ENCODE results near the gene KLRD1.
"Not testable (repeated sequence)": the region's sequence is repeated elsewhere in the genome, so short reads cannot be mapped to it uniquely, and the experiment has no call there.

KLRD1 gene, protein sequence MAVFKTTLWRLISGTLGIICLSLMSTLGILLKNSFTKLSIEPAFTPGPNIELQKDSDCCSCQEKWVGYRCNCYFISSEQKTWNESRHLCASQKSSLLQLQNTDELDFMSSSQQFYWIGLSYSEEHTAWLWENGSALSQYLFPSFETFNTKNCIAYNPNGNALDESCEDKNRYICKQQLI

DNA sequence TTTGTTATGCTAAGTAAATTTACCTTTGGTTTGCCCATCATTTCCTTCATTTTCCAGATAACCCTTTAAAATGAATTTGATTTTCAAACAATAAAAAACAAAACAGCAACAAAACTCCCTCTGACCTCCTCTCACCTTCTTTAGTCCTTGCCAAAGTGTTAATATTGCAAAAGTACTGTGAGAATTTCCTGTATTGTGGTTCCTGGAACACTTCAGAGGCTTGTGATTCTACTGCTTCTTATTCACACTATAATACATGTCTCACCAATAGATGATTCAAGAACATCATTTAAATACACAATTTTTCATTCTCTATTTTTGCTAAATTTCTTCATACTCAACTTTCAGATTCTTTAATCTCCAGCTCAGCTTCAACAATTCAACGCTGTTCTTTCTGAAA lies at the start of gene KLRD1:
Gene KLRD1, plus strand, starts transcription at position 241 of the 400 bp plus-strand sequence. CDS start 208 bp downstream, outside the sequence.
- peak; percentile 39 for DNase-seq

DNA sequence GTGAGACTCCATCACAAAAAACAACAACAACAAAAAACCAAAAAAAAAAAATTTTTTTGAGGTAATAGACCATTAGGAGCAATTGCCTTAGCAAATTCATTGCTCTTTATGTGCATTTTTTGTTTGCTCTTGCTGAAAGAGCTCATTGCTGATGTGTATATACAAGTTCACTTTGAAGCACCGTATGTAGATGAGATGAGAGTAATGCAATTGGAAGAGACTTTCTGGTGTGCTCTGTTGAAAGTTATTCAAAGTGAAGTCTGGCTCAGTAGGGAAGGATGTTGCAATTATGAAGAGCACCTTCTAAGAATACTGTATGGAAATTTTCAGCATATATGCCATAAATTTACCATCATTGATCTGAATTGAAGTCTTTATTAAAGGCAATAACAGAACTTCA lies 46.7 kb upstream of the KLRD1 start:
- no peak for DNase-seq

DNA sequence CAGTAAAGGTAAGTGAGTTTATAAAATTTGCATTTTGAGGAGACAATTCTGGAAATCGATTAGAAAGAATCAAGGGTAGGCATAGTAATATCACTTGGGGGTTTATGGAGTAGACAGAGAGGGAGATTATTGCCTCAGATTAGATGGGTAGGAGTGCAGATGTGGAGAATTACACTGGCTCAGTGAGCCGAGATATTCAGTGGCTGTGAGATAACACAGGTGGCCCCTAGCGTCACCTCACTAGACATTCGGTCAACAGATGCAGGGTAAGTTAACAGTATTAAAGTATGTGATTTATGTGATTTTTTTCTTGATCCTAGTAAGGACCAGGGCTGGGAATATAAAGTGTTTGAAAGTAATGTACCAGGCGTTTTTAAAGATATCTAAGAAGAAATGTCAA lies 39.6 kb upstream of the KLRD1 start:
- DNase-seq = no peak

DNA sequence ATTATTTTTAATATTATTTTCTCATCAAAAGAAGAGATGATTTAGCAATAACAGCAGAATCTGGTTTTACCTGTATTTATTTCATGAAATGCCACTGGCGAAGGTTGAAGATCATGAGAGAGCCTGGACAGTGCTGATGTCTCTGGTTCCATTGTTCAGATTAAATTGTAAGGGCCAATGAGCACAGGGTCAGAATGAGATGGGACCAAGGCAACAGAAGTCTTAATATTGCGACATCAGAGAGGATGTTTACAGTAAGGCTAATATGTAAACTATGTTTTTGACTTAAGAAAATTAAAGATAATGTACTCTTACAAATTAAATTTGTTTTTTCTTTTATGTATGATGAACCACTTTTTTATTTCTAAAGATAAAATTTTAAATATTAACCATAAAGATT lies 35.2 kb upstream of the KLRD1 start:
- DNase-seq = no peak

DNA sequence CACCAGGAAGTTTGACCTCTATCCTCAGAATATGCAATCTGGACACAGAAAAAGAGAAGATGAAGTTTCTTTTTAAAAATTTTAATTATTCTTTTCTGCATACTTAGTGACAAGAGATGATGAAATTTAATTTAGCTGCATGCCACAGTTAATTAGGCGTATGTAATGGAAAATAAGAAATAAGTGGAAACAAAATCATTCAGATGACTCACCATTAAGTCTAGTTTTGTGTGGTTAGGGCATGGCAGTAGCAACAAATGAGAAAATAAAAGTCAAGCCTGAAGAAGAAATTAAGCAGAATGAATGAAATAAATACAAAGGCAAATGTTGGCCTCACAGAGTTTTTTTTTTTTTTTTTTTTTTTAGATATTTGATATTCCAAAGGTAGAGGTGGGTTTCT lies 30.9 kb upstream of the KLRD1 start:
- DNase-seq = no peak

DNA sequence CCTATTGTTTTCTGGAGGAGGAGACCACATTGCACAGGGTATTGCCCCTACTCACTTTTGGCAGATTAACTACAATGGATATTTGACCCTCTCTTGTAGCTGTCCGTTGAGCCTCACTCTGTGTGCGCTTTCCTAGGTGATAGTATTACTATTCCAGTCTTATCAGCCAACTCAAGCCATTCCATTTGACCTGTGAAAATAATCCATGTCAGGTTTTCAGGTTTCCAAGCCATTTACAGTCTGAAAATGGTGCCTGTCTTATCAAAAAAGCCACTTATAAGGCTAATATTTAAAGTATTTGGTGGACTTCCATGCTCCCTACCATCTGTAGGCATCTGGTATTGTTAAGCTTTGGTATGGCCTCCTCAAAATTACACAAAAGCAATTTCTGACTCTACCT lies 29.6 kb upstream of the KLRD1 start:
- no peak for DNase-seq

DNA sequence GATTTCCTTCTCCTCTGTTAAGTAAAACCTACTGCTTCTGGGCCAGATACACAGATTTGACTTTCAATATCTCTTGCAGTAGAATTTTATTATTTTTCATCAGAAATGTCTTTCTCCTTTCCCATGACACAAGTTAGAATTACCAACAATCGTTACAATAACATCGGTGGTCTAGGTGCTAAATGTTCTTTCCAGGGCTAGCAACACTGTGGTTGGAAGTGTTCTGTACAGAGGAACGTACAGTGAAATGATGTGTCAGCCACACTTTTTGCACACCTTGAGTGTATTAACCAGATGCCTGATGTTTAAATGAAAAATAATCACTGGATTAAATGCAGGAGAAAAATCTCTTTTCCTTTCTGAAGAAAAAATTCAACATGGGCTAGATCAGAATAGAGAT lies 27.7 kb upstream of the KLRD1 start:
- peak; percentile 27 for DNase-seq

DNA sequence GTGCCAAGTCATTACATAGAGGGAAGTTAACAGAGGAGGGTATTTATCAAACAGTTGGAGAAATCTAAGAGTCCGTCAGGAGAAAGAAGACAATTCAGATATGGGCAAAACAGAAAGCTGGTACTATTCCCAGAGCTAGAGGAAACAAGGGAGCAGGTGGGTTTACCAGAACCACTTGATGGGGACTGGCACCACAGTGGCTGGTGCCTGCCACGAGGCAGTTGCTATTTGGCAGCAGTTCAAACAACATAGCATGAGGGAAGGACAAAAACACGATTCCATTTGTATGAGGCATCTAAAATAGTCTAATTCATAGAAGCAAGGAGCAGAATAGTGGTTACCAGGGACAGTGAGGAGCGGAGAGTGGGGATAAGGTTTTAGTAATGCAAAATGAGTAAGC lies 24.6 kb upstream of the KLRD1 start:
- DNase-seq = no peak

DNA sequence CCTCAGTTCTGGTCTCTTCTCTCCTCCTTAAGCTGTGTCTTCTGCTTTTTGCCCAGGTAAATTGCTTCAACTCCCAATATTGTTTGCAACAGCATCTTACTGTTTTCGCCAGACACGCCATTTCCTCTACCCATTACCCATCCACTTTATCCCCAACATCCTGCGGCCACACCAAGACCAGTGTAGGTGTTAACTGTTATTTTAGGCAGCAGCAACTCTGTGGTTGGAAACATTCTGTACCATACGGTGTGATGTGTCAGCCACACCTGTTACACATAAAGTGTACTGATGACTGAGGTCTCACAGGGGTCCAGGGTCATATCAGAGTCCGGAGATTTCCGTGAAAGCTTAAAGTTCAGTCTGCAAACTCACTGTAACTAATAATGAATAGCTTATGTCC lies 21.8 kb upstream of the KLRD1 start:
- DNase-seq = peak; percentile 44

DNA sequence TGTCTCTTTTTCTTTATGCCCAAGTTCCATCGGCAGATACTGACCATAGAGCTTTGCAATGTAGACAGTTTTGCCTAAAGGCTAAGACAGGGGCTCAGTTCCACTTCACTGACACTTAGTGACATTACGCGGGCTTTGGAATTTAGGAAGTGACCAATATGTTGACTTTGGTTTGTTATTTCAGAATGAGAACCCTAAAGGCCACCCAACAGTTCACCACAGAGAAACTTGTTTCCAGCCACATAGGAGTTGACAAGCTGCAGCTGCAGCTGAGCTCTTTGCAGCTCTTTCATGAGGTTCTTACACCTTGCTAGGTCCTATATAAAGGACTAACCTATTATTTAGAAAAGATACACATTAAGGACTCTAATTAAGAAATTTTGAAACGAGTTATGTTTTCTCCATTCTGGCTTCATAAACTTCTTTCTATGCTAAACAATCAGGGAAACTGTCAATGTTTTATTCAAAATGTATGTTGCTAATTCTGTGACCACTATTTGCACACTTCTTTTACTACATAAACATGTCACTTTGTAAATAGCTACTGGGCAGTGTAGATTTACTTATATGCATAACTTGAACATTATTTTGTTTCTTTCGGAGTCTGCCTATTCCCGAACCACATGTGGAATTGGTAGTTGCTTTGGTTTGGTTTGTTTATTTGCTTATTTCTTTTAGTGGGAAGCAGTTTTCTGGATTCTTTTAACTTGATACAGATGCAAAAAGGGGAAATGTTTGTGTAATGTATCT lies 18.5 kb upstream of the KLRD1 start:
- no peak for DNase-seq

DNA sequence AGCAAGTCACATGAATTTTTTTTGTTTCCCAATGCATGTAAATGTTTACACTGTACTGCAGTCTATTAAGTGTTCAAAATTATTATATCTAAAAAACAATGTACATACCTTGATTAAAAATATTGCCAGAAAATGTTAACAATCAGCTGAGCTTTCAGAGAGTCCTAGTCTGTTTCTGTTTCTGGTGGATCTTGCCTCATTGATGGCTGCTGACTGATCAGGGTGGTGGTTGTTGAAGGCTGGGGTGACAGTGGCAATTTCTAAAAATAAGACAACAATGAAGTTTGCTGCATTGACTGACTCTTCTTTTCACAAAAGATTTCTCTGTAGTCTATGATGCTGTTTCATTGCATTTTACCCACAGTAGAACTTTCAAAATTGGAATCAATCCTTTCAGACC lies 16.6 kb upstream of the KLRD1 start:
- no peak for DNase-seq

DNA sequence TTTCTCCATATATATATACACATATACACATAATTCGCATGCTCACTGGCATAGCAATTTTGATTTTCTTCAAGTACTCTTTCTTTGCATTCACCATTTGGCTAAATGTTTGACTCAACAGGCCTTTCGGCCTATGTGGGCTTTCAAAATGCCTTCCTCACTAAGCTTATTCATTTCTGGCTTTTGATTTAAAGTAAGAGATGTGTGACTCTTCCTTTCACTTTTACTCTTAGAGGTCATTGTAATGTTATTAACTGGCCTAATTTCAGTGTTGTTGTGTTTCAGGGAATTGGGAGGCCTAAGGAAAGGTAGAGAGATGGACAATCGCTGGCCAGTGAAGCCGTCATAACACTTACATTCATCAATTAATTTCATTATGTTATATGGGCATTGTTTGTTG lies 14.5 kb upstream of the KLRD1 start:
- no peak for DNase-seq

DNA sequence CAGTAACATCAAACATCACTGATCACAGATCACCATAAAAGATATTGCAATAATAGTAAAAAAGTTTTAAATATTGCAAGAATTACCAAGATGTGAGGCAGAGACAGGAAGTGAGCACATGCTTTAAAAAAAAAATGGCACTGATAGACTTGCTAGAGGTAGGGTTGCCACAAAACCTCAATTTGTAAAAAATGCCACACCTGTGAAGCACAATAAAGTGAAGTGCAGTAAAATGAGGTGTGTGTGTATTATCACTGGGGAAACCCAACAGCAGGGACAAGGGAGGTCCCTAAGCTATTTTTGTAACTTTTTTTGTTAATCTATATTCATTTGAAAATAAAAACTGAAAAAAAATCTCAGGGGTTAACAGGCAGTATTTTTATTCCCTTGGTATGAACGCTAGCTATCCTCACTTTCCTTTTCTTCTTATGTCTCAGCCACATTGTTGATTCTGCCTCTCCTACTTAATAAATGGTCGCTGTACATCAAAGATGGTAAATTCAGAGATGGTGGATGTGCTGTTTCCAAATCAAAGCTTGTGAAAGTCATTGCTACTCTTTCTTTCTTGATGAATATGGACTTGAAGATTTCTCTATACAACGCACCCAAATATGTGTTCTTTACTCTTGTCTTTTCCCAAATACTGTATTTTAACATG lies 14.0 kb upstream of the KLRD1 start:
- peak; percentile 72 for DNase-seq

DNA sequence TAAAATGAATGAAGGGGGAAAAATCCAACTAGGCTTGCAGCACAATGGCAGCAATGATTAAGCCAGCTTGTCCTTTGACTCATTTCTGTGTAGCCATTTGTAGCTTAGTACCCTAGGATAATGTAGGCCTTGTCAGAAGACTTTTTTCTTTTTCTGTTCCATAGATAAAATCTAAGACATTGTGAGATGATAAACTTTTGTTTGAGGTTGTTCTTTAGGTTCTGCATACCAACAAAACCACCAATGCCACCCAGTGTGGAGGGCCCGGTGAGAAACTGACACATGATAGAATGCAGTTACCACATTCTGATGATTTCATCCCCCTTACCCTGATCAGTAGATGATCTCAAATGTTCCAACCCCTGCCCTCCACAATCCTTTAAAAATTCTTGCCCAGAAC lies 6.6 kb upstream of the KLRD1 start:
- DNase-seq = no peak

DNA sequence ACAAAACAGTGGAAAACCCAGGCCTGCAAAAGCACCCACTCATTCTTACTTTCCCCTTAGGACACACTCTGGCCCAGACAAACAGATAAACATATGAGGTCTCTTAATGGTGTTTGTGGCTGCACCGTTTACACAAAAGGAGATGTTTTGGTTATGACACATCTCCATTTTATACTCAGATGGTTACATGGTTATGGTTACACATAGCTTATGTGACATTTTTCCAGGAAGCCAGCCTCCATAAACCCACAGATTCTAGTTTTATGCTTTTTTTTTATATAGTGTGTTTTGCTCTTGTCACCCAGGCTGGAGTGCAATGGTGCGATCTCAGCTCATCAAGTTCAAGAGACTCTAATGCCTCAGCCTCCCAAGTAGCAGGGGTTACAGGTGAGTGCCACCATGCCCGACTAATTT lies 3.5 kb upstream of the KLRD1 start:
- DNase-seq = peak; percentile 47

DNA sequence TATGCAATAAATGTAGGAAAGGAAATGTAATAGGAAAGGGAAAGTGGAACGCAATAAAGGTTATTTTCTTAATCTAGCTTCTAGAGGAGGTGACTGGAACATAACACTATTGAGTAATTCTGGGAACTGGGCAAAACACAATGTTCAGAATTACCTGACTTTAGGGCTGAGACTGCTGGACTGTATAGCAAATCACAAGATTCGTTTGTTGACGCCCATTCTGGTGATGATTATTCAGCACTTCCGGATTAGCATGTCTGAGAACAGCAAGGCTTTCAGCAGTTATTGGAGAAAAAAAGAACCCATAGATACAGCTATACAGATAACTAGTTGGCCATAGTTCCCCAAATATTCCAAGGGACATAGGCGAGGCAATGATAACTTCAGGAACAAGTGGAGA lies 2.3 kb upstream of the KLRD1 start:
- no peak for DNase-seq

DNA sequence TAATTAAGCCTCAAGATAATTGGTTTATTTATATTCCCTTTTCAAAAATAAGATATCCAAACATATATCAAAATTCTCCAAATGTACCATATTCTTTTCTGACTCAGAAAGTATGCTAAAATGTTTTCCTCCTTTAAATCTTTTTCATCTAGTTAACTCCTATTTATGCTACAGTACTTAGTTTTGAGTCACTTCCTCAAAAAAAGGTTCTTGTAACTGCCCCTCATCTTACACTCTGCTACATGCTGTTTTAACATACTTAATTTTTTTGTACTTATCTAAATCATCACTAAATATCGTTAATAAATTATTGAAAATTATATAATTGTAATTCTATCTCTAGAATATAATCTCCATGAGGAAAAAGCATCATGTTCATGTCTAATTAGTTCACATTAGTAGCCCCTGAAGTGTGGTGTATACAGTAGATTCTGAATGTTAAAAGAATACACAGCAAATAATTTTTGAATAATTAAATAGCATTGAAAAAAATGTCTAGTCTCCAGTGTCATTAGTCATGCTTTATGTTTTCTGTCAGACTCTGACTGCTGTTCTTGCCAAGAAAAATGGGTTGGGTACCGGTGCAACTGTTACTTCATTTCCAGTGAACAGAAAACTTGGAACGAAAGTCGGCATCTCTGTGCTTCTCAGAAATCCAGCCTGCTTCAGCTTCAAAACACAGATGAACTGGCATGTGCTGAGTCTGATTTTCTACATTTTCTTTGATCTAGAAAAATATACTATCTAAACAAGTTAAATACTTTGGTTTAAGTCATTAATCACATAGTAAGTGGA lies 3.5 kb downstream of the KLRD1 start:
- no peak for DNase-seq

DNA sequence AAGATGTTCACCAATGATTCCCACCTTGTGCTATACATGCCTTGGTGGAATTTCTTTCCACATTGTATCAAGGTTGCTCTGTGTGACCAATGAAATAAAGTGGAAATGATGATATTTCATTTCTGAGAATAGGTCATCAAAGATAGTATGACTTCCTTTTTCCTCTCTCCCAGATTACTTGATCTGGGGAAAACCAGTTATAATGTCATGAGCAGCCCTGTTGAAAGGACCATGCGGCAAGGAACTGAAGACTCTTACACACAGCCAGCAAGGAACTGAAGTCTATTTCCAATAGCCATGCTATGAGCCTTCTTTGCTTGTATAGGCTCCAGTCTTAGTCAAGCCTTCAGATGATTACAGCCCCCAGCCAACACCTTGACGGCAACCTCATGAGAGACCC lies 11.7 kb downstream of the KLRD1 start:
- DNase-seq = no peak

DNA sequence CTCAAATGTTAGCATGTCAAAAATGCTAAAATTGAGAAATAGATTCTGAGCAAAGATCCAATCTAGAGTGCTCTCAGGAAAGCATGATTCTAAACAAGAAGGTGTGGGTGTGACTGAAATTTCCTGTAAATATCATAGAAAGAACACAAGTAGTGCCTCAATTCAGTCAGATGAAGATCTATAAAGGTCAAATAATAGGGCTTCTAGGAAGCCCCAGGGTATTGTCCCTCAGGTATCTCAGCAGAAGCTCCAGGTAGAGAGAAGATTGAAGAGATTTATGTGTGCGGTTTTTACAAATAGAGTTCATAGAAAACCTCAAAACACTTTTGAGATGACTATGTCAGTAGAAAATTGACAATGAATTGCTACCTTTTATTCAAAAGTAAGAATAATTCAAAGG lies 13.0 kb downstream of the KLRD1 start:
- no peak for DNase-seq

DNA sequence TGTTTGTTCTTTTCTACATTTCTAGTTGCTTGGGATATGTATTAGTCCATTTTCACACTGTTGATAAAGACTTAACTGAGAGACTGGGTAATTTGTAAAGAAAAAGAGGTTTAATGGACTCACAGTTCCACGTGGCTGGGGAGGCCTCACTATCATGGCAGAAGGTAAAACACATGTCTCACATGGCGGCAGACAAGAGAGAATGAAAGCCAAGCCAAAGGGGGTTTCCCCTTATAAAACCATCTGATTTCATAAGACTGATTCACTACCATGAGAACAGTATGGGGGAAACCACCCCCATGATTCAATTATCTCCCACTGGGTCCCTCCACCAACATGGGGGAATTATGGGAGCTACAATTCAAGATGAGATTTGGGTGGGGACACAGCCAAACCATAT lies 21.0 kb downstream of the KLRD1 start:
- DNase-seq = not testable (repeated sequence)

DNA sequence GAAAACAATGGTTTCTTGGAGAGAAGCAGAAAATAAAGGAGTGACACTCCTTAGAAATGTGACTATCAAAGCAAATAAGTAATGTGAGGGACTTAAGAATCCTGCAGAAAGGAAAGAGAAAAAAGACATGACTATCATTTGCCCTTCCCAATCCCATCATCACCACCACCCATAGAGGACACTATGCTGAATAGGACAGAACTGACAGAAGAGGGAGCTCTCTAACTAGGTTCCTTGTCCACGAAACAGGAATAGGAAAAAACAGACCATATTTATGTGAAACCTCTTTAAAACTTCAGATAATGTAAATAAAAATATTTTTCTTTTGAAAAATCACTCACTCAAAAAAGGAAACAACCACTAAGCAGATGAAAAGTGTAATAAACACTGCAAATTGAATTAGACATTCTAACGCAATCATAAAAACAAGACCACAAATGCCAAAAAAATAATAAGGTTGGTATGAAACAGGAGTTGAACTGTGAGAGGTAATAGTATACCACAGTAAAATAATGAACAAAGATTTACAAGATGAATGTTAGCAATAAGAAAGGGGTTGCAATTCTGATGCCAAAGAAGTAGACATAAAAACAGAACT lies 24.1 kb downstream of the KLRD1 start:
- peak; percentile 55 for DNase-seq

DNA sequence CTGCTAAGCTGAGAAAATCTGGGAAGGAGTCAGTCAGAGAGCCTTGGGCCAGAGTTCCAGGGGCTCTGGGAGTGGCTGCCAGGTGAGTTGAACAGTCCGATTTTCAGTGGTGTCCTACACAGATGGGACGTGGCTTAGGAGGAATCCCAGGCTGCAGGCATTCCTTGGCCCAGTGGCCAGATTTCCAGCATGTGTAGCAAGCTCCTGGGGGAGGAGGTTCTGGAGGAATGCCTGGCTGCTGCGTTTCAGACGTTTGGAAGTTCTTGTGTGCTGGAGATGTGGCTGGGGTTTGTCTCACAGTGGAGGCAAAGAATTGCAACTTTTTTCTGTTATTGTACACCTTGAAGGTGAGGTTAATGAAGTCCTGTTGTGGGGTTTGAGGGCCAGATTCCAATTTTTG lies 28.5 kb downstream of the KLRD1 start:
- not testable (repeated sequence) for DNase-seq

DNA sequence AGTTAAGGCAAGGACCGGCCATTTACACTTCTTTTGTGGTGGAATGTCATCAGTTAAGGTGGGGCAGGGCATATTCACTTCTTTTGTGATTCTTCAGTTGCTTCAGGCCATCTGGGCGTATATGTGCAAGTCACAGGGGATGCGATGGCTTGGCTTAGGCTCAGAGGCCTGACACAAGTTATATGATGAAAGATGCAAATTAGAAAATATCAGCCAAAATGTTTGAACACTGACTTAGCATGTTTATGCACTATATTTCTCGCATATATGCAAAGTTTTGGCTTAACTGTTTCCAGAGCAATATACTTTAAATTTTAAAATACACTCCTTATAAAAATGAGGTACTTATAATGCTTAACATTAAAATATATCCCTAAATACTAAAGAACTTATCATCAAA lies 30.8 kb downstream of the KLRD1 start:
- DNase-seq = not testable (repeated sequence)
